K562 (cell line): ENCODE data around the gene PCNX2. TPM values are rescaled to one million over a fixed set of nuclear protein-coding genes. Genes with fewer than 3 reads are reported as not detected.

Experiments
- ATAC-seq: fragments of 200-7000 bp; cut with Tn5 transposase; 3 replicates; pipeline ENCODE4 v1.9.1; 2020; ENCODE audit warnings: moderate library complexity
- BruUV-seq: library from RNA; stranded (reverse); fragments of 400-500 nt; replicated peaks from 2 replicates; lab custom pipeline; 2021; lab: Mats Ljungman, UMichigan
- CTCF ChIA-PET: fragments of 300-600 bp; formaldehyde crosslinking; extraction: SDS; loops from one replicate; lab custom pipeline; 2021; ENCODE audit warnings: low intra/inter-chr PET ratio; lab: Yijun Ruan, JAX
- POLR2A ChIA-PET: fragments of 300-600, 350-650 bp; sonication (Branson Sonifier 250); formaldehyde crosslinking; extraction: SDS; loops from one replicate; lab custom pipeline; 2021; ENCODE audit warnings: antibody characterized with exemption, inconsistent platforms; lab: Yijun Ruan, JAX
- DNase-seq, 4 experiments: peaks; one replicate each; pipeline versions ENCODE4 v3.0.0 to v3.0.0-alpha.2; 2011 to 2018; ENCODE audit warnings: low spot score in 3 of 4, mixed read lengths in 3 of 4; ENCODE audit errors: extremely low read depth in 1 of 4
- FAIRE-seq: peaks from 2 replicates; lab custom pipeline; 2011; peaks lifted over from hg19 to GRCh38; lab: Jason Lieb, UNC
- H2AFZ ChIP-seq: 2 replicates; pipeline ENCODE4 v1.6.0; 2011; ENCODE audit warnings: low read depth, low read length, control low read depth, inconsistent platforms
- H3K27ac ChIP-seq: fragments of 200-600 bp; 3 replicates; pipeline ENCODE4 v1.8.0; 2011; ENCODE audit warnings: low read depth, mild to moderate bottlenecking, control low read depth, inconsistent platforms, low read length, moderate library complexity, mixed read lengths; ENCODE audit errors: extremely low read depth
- H3K27me3 ChIP-seq, 2 experiments: fragments of 300-600 bp in 1 of 2; 2 replicates in 1 of 2; 3 replicates in 1 of 2; pipeline versions ENCODE4 v1.6.0 to v1.8.0; 2011; ENCODE audit warnings: inconsistent platforms in 2 of 2, low read length in 2 of 2, mild to moderate bottlenecking in 1 of 2, mixed read lengths in 1 of 2, moderate library complexity in 1 of 2; ENCODE audit not compliant: control insufficient read depth in 2 of 2, insufficient read depth in 2 of 2
- H3K36me3 ChIP-seq: fragments of 300-600 bp; 3 replicates; pipeline ENCODE4 v1.8.0; 2011; ENCODE audit warnings: mild to moderate bottlenecking, low read length, inconsistent platforms; ENCODE audit not compliant: control insufficient read depth, insufficient read depth
- H3K4me1 ChIP-seq, 2 experiments: fragments of 200-600 bp in 1 of 2; replicated peaks in 1 of 2; 2 replicates in 1 of 2; 3 replicates in 1 of 2; pipeline versions ENCODE4 v1.5.1 to v1.8.0; 2011; ENCODE audit warnings: inconsistent platforms in 2 of 2, low read length in 2 of 2, mild to moderate bottlenecking in 1 of 2, mixed read lengths in 1 of 2, moderate library complexity in 1 of 2; ENCODE audit not compliant: control insufficient read depth in 2 of 2, insufficient read depth in 2 of 2
- H3K4me2 ChIP-seq: 2 replicates; pipeline ENCODE4 v1.6.1; 2011; ENCODE audit warnings: low read length, control low read depth, inconsistent platforms, mixed read lengths; ENCODE audit not compliant: insufficient read depth
- H3K4me3 ChIP-seq: fragments of 200-600 bp; sonication (generic), shearing (Covaris generic); 2 replicates; pipeline ENCODE4 v1.5.1; 2016; ENCODE audit warnings: control low read depth, inconsistent platforms
- H3K79me2 ChIP-seq: fragments of 200-600 bp; 3 replicates; pipeline ENCODE4 v1.8.0; 2011; ENCODE audit warnings: low read length, inconsistent platforms; ENCODE audit not compliant: control insufficient read depth, insufficient read depth
- H3K9ac ChIP-seq, 2 experiments: 2 replicates each; pipeline versions ENCODE4 v1.6.0 to v1.6.1; 2011; ENCODE audit warnings: low read depth in 2 of 2, low read length in 2 of 2, control low read depth in 1 of 2, inconsistent platforms in 1 of 2, mild to moderate bottlenecking in 1 of 2, mixed read lengths in 1 of 2; ENCODE audit not compliant: insufficient read depth in 1 of 2
- H3K9me1 ChIP-seq: one replicate; pipeline ENCODE4 v1.6.0; 2011; ENCODE audit warnings: inconsistent platforms, mild to moderate bottlenecking, low read length, moderate library complexity; ENCODE audit not compliant: control insufficient read depth, insufficient read depth
- H3K9me3 ChIP-seq: replicated peaks from 2 replicates; pipeline ENCODE4 v1.5.1; 2011; ENCODE audit warnings: low read depth, low read length, inconsistent platforms; ENCODE audit not compliant: control insufficient read depth, insufficient read depth
- H4K20me1 ChIP-seq: replicated peaks from 2 replicates; pipeline ENCODE4 v1.6.1; 2011; ENCODE audit warnings: low read length, inconsistent platforms, mixed read lengths; ENCODE audit not compliant: control insufficient read depth, insufficient read depth
- BCLAF1 ChIP-seq, 2 experiments: fragments of 450-650 bp in 1 of 2; IDR thresholded peaks; 2 replicates each; pipeline ENCODE4 v1.6.1; 2011 to 2017; ENCODE audit warnings: low read depth in 2 of 2, antibody characterized with exemption in 1 of 2, borderline replicate concordance in 1 of 2, low read length in 1 of 2, mild to moderate bottlenecking in 1 of 2, mixed read lengths in 1 of 2; ENCODE audit not compliant: control insufficient read depth in 1 of 2
- CAMTA2 ChIP-seq: fragments of 250-450 bp; sonication (Bioruptor Pico); conservative IDR thresholded peaks from 2 replicates; pipeline ENCODE4 v1.5.1; 2022
- CEBPZ ChIP-seq: fragments of 150-350 bp; IDR thresholded peaks from 2 replicates; pipeline ENCODE4 v1.6.1; 2014; ENCODE audit warnings: low read depth, mild to moderate bottlenecking, low read length, borderline replicate concordance
- CREBBP ChIP-seq: IDR thresholded peaks from one replicate; pipeline ENCODE4 v1.6.1; 2012; ENCODE audit warnings: low read depth, mild to moderate bottlenecking, control low read depth, inconsistent platforms, low read length
- CSDE1 ChIP-seq, 2 experiments: fragments of 450-650 bp; IDR thresholded peaks; 2 replicates each; pipeline ENCODE4 v1.6.1; 2016; ENCODE audit warnings: mild to moderate bottlenecking in 1 of 2
- DACH1 ChIP-seq: fragments of 450-650 bp; IDR thresholded peaks from 2 replicates; pipeline ENCODE4 v1.6.1; 2018; ENCODE audit not compliant: partially characterized antibody
- DLX4 ChIP-seq: fragments of 250-450 bp; sonication (Bioruptor Pico); IDR thresholded peaks from 2 replicates; pipeline ENCODE4 v1.6.1; 2021; ENCODE audit warnings: mild to moderate bottlenecking
- E2F4 ChIP-seq: sonication (generic); formaldehyde crosslinking; IDR thresholded peaks from 2 replicates; pipeline ENCODE4 v1.8.0; 2022; ENCODE audit warnings: mild to moderate bottlenecking, low read depth, missing genetic modification reagents
- MTF1 ChIP-seq: fragments of 250-450 bp; sonication (Bioruptor Pico); IDR thresholded peaks from 2 replicates; pipeline ENCODE4 v1.9.0; 2021; ENCODE audit warnings: moderate library complexity, mild to moderate bottlenecking, inconsistent platforms, borderline replicate concordance
- PCBP1 ChIP-seq: fragments of 200-400 bp; formaldehyde crosslinking; IDR thresholded peaks from 2 replicates; pipeline ENCODE4 v1.6.1; 2018; ENCODE audit warnings: mild to moderate bottlenecking, low read depth, low read length; ENCODE audit not compliant: poor library complexity, severe bottlenecking
- ZBTB7A ChIP-seq: IDR thresholded peaks from 2 replicates; pipeline ENCODE4 v1.6.1; 2011; ENCODE audit warnings: low read depth, mild to moderate bottlenecking, low read length, moderate library complexity, borderline replicate concordance; ENCODE audit not compliant: control insufficient read depth
- ZNF224 ChIP-seq: sonication (generic); formaldehyde crosslinking; IDR thresholded peaks from 2 replicates; pipeline ENCODE4 v1.8.0; 2022; ENCODE audit warnings: mild to moderate bottlenecking, missing genetic modification reagents
- ZZZ3 ChIP-seq: fragments of 450-650 bp; IDR thresholded peaks from 2 replicates; pipeline ENCODE4 v1.6.1; 2016; ENCODE audit warnings: antibody characterized with exemption, mild to moderate bottlenecking, moderate library complexity
- WGBS: fragments of 100-300 bp; shearing (Covaris generic); methylation state at CpG from one replicate; pipeline ENCODE4 v1.1.6; 2016; ENCODE audit warnings: low coverage, mixed read lengths; ENCODE audit not compliant: insufficient coverage; ENCODE audit errors: missing lambda C conversion rate; 5-methylcytosine and 5-hydroxymethylcytosine counted together
- in situ Hi-C: fragments of 300-500 bp; cut with MboI; formaldehyde crosslinking; loops from 4 replicates; pipeline ENCODE4 v1.15.0; 2018; ENCODE audit warnings: inconsistent platforms, mixed read lengths
- intact Hi-C: fragments of 100-400 bp; cut with micrococcal nuclease; formaldehyde crosslinking; loops from 2 replicates; pipeline ENCODE4 v1.14.2; 2022
- polyA plus RNA-seq, 8 experiments: library from polyadenylated mRNA; depleted of rRNA in 4 of 8; stranded (reverse) in 5 of 8; unstranded in 3 of 8; fragments of >200 nt; fragmentation: Nextera tagmentation in 2 of 8; fragmentation: Illumina TruSeq in 1 of 8; extraction: Ambion mirVana in 2 of 8; extraction: Trizol in 1 of 8; gene quantifications; 2 replicates each; pipeline versions ENCODE4 v1.2.1 to v1.2.3, GENCODE V29; 2011 to 2014; ENCODE audit warnings: inconsistent platforms in 1 of 8, missing spikeins in 1 of 8
- total RNA-seq, 7 experiments: library from RNA; depleted of rRNA in 6 of 7; stranded (reverse); fragments of >200 nt in 6 of 7; fragmentation: Illumina TruSeq in 2 of 7; extraction: Trizol in 2 of 7; gene quantifications; 2 replicates each; pipeline versions ENCODE4 v1.2.1 to v1.2.3, GENCODE V29; 2011 to 2021; ENCODE audit warnings: low replicate concordance in 1 of 7

PCNX2 gene
- total and polyA plus RNA-seq, 9 of the 15 experiments (the other 6 are each of a cell fraction or from before 2014, with no cell fraction given) = 0.07 to 0.33 TPM; not detected in 7

- no peak for TF ChIP-seq CEBPZ
- TF ChIP-seq, all 486 proteins: peak for 0
Measured at GRCh38 chr1:233022246-233022645, 273.3 kb downstream of the PCNX2 start (continued).

GRCh38 chr1:233020426-233020825 is 275.1 kb downstream of the PCNX2 start:
- DNase-seq (no peak), FAIRE-seq (no peak), ATAC-seq (no peak)
- Histone ChIP-seq H4K20me1 (no peaks in the 10 kb centered on the region), H3K4me3 (no peak overlapping the region), H3K4me2 (no peak overlapping the region), H3K36me3 (no peaks in the 10 kb centered on the region), H3K9ac (no peak overlapping the region), H3K9me1 (no peaks in the 10 kb centered on the region), H3K4me1 (no peaks in the 10 kb centered on the region), H3K79me2 (no peaks in the 10 kb centered on the region), H3K27ac (no peak overlapping the region), H3K9me3 (no peaks in the 10 kb centered on the region), H3K27me3 (peaks cover 12 to 45% of the 10 kb centered on the region in 2 experiments; a peak in 4 of 5 replicates), H2AFZ (no peak overlapping the region)
- ChIA-PET POLR2A (no interaction called here), CTCF (no interaction called here)
- in situ Hi-C loops (no loop called here), intact Hi-C loops (loop anchor here (10.0 kb wide), 1 partner anchor 386 kb away; the partner anchor contains the start of gene SIPA1L2)
- BruUV-seq = no TSS peak
- 1% methylated on average over 8 of the region's 8 CpGs for WGBS
- TF ChIP-seq BCLAF1 (IDR thresholded peaks at IDR 0.05; ENCODE audit: borderline replicate concordance in 1 of 2, control insufficient read depth in 1 of 2, low read depth in 2 of 2, low read length in 1 of 2) (no peak), CAMTA2 (CRISPR knock-in tag) (no peak), ZNF224 (CRISPR knock-in tag) (no peak), CREBBP (no peak), ZZZ3 (no peak), PCBP1 (no peak), E2F4 (no peak), DLX4 (CRISPR knock-in tag) (no peak), DACH1 (no peak), CSDE1 (IDR thresholded peaks at IDR 0.05) (no peak), MTF1 (CRISPR knock-in tag) (no peak), ZBTB7A (no peak)
